D721Med (cell line): Measurements from ENCODE around the gene ZHX3.
A peak's percentile ranks its signal among the peaks of the same experiment; 100 is the strongest.

Experiments used
- DNase-seq: peaks from one replicate; pipeline ENCODE4 v3.0.0; 2011; ENCODE audit warnings: low spot score; ENCODE audit not compliant: insufficient read length
- FAIRE-seq: peaks from 2 replicates; lab custom pipeline; 2011; peaks lifted over from hg19 to GRCh38; lab: Jason Lieb, UNC
- TF ChIP-seq, protein P1 (sequence below): IDR thresholded peaks from 2 replicates; pipeline ENCODE4 v1.5.1; 2012; ENCODE audit warnings: mild to moderate bottlenecking, control low read depth; ENCODE audit not compliant: insufficient read depth; ENCODE audit errors: missing control alignments

The ZHX3 gene

GRCh38 chr20:41317546-41318270 lies at the start of gene ZHX3:
Gene ZHX3 (minus strand): TSS chr20:41317731. CDS start chr20:41204916, 112,815 bp downstream.
- TF ChIP-seq, protein P1, sequence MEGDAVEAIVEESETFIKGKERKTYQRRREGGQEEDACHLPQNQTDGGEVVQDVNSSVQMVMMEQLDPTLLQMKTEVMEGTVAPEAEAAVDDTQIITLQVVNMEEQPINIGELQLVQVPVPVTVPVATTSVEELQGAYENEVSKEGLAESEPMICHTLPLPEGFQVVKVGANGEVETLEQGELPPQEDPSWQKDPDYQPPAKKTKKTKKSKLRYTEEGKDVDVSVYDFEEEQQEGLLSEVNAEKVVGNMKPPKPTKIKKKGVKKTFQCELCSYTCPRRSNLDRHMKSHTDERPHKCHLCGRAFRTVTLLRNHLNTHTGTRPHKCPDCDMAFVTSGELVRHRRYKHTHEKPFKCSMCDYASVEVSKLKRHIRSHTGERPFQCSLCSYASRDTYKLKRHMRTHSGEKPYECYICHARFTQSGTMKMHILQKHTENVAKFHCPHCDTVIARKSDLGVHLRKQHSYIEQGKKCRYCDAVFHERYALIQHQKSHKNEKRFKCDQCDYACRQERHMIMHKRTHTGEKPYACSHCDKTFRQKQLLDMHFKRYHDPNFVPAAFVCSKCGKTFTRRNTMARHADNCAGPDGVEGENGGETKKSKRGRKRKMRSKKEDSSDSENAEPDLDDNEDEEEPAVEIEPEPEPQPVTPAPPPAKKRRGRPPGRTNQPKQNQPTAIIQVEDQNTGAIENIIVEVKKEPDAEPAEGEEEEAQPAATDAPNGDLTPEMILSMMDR: no peak
- peak; percentile 84 for DNase-seq
- no peak for FAIRE-seq

GRCh38 chr20:41367393-41367695 lies 49.8 kb upstream of the ZHX3 start:
- FAIRE-seq (no peak), DNase-seq (no peak)
- TF ChIP-seq, protein P1: no peak

GRCh38 chr20:41366546-41367392 lies 49.2 kb upstream of the ZHX3 start, which contains the start of gene EMILIN3:
Gene EMILIN3 (minus strand): TSS chr20:41366818. CDS start chr20:41366634, 184 bp downstream.
- TF ChIP-seq, protein P1: no peak
- no peak for FAIRE-seq
- peak; percentile 78 for DNase-seq

GRCh38 chr20:41365777-41366545 lies 48.4 kb upstream of the ZHX3 start:
- FAIRE-seq: no peak
- TF ChIP-seq, protein P1: no peak
- DNase-seq: no peak

DNA sequence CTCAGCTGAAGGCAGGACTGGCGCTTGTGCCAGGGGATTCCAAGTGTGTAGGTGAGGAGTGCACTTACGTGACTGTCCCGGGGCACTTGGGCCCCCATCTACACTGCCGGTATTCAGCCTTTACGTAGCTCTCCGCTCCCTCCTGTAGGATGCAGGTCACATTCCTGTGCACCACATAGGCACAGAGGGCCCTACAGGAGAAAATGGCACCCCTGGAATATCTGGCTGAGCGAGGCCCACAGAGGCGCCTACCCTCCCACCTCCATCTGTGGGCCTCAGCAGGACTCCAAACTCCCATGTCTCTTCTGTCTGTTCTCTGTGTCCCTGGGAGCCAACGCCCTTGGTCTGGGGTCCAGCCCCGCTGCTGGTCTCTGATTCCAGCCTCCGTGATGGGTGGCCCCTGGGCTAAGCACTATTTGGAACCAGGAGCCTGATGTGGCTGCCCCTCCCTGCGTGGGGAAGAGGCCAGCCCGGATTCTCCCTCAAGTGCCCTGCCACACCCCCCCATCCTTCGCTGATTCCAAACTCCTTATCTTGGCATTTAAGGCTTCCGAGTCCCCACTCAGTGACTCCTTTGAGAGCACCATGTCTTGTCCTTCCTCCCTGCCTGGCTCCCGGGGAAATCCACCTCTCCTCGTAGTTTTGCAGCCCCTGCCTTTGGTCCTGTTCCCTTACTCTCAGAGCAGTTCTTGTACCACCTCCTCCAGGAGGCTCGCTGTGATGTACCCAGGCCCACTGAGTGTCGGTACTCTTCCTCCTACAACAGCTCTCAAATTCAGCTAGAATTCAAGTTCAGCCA lies 47.6 kb upstream of the ZHX3 start:
- no peak for FAIRE-seq
- TF ChIP-seq, protein P1: no peak

DNA sequence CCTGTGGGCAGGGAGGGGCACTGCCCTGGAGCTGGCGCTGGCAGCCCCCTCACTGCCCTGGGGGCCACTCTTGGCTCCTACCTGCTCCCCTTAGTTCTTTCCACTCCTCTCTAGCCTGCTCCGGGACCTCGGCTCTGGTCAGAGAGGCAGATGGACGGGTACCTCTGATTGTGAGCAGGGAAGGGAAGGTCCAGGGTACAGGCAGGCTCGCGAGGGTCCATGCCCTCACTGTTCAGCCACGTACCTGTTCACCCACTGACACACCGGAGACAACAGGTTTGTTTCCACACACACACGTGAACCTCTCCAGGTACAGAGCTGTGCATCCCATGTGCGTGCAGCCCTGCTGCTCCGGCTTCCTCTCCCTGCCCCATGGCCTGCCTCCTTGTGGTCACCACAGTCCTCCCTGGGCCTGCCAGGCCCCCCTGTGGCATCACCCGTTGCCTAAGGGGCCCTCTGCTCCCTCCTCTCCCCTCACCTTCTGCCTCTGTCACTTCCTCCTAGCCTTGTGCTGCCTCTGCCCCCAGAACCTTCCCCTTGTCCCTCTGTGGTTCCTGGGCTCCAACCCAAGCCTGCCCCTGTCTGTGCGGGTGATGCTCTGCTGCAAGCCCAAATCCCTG lies 46.8 kb upstream of the ZHX3 start:
- DNase-seq (no peak), FAIRE-seq (no peak)
- TF ChIP-seq, protein P1: no peak

More for the DNA sequence above, 47.6 kb upstream of the ZHX3 start:
- no peak for DNase-seq
